OCI-LY3 (cell line): ENCODE results near the gene TRERF1.

Experiments
- EZH2phosphoT487 ChIP-seq: fragments of 200-600 bp; shearing (Covaris generic); IDR thresholded peaks from 2 replicates; pipeline ENCODE4 v1.6.1; 2018; ENCODE audit warnings: antibody characterized with exemption, mixed run types, low read depth
- TF ChIP-seq, protein P1 (sequence below): fragments of 200-600, 300-600 bp; sonication (generic); IDR thresholded peaks from 2 replicates; pipeline ENCODE4 v1.5.1; 2014; ENCODE audit warnings: antibody characterized with exemption, low read length, low read depth

DNA sequence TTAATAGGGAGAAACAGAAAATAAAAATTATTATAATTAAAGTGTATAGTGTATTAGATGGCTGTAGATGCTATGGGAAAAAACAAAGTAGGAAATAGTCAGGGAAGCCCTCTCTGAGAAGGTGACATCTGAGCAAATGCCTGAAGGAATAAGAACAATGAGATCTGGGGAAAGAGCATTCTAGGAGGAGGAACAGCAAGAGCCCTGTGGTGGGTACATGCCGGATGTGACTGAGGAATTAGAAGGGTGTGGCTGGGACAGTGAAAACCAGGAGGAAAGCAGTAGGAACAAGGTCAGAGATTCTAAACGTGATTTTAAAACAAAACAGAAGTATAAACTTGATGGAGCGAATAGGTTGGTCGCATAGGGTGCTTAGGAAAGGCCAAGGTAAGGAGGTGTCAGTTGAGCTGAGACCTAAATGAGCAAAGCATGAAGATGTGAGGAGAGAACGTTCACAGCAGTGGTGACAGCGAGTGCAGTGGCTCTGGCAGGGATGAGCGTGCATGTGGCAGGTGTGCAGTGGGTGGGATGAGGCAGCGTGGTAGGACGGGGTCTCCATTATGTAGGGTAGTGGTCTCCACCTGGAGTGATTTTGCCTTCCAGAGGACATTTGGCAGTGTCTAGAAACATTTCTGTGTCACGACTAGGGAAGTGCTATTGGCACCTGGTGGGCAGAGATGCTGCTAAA, 137.0 kb downstream of the TRERF1 start:
- TF ChIP-seq, protein P1, sequence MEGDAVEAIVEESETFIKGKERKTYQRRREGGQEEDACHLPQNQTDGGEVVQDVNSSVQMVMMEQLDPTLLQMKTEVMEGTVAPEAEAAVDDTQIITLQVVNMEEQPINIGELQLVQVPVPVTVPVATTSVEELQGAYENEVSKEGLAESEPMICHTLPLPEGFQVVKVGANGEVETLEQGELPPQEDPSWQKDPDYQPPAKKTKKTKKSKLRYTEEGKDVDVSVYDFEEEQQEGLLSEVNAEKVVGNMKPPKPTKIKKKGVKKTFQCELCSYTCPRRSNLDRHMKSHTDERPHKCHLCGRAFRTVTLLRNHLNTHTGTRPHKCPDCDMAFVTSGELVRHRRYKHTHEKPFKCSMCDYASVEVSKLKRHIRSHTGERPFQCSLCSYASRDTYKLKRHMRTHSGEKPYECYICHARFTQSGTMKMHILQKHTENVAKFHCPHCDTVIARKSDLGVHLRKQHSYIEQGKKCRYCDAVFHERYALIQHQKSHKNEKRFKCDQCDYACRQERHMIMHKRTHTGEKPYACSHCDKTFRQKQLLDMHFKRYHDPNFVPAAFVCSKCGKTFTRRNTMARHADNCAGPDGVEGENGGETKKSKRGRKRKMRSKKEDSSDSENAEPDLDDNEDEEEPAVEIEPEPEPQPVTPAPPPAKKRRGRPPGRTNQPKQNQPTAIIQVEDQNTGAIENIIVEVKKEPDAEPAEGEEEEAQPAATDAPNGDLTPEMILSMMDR, result no peak
- TF ChIP-seq EZH2phosphoT487, result no peak
